ENCODE data around the gene FBXO10. TPM values are rescaled to one million over a fixed set of nuclear protein-coding genes. Genes with fewer than 3 reads are reported as not detected.

FBXO10 gene
- total RNA-seq, 4 donors from 2014 or later = 5.1 to 10.5 (median 7.2) TPM

DNA sequence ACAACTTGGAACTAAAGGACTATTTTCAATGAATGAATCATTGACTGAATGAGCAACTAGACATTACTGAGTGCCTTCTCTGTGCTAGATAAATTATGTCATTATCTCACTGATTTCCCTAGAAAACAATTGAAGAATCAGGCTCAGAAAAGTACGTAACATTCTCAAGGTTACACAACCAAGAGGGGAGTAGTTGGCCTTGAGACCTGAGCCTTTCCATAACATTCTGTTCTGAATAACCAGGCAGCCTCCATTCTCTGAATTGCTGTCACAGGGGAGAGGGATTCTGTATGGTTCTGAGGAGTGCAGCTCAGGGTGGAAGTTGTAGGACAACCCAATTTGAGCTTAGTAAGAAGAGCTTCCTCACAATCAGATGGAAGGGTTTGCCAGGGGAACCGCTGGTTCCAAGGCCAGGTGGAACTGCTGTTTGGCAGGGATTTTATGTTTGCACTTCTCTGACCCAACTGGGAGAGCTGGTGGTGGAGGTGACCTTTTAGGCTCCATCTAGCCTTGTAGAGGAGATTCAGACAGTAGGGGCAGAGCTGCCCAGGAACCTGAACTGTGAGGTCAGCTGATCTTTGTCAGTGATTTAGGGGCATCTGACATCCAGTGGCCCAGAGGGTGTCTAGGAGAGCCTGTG is 74.1 kb downstream of the FBXO10 start:
- WGBS, 2 donors (ENCODE audit: low coverage in 1 of 2) = 40 to 73% methylated on average over 1 to 2 of the region's 2 CpGs
- Histone ChIP-seq H3K4me1 (no peaks in the 10 kb centered on the region), H3K9me3 (no peaks in the 10 kb centered on the region), H3K27ac (no peak overlapping the region), H3K27me3 (no peaks in the 10 kb centered on the region), H3K4me3 (no peak overlapping the region), H3K36me3 (peaks cover 0 to 97% of the 10 kb centered on the region in 2 donors)
- ATAC-seq = no peak
- TF ChIP-seq EP300 (IDR thresholded peaks at IDR 0.05) = no peak
- no peak for TF ChIP-seq CTCF (IDR thresholded peaks at IDR 0.05)
- TF ChIP-seq POLR2AphosphoS5 (IDR thresholded peaks at IDR 0.05) = no peak
- TF ChIP-seq POLR2A (IDR thresholded peaks at IDR 0.05) = no peak

DNA sequence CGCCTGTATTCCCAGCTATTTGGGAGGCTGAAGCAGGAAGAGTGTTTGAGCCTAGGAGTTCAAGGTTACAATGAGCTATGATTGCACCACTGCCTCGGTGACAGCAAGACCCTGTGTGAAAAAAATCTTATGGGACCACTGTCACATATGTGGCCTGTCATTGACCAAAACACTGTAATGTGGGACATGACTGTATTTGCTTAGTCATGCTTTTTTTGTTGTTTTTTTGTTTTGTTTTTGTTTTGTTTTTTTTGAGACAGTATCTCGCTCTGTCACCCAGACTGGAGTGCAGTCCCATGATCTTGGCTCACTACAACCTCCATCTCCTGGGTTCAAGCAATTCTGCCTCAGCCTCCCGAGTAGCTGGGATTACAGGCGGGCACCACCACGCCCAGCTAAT is 76.9 kb downstream of the FBXO10 start:
- no peak for ATAC-seq
- no peak overlapping the region for H3K4me3 ChIP-seq
- 40 to 83% methylated on average over 1 to 6 of the region's 6 CpGs for WGBS, 2 donors (ENCODE audit: low coverage in 1 of 2)
- H3K9me3 ChIP-seq = no peaks in the 10 kb centered on the region
- TF ChIP-seq EP300 (IDR thresholded peaks at IDR 0.05) = no peak
- TF ChIP-seq POLR2AphosphoS5 (IDR thresholded peaks at IDR 0.05) = no peak
- TF ChIP-seq POLR2A (IDR thresholded peaks at IDR 0.05) = no peak
- TF ChIP-seq CTCF (IDR thresholded peaks at IDR 0.05) = no peak
- peaks cover 0 to 100% of the 10 kb centered on the region in 2 donors for H3K36me3 ChIP-seq
- H3K27ac ChIP-seq = no peak overlapping the region
- H3K4me1 ChIP-seq = no peaks in the 10 kb centered on the region
- H3K27me3 ChIP-seq = no peaks in the 10 kb centered on the region

DNA sequence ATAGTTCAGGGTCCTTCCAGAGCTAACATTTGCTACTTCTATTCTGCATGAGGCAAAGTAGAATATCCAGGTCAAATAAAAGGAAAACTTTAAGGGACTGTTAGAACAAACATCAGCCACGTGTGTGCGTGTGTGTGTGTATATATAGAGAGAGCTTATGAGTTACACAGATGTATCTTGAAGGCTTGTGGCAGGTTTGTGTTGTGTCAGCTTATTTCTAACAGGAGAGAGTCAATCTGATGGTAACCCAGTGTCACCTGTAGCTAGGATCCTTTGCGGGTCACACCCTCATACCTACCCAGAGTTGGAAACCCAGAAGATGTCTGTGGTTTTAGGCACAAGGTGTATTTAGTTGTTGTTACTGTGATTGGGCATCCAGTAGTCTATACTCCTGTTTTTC is 77.7 kb downstream of the FBXO10 start:
- Histone ChIP-seq H3K4me3 (no peak overlapping the region), H3K27me3 (no peaks in the 10 kb centered on the region), H3K36me3 (peaks cover 0 to 100% of the 10 kb centered on the region in 2 donors), H3K4me1 (no peaks in the 10 kb centered on the region), H3K27ac (no peak overlapping the region), H3K9me3 (no peaks in the 10 kb centered on the region)
- TF ChIP-seq CTCF (IDR thresholded peaks at IDR 0.05) = no peak
- TF ChIP-seq POLR2AphosphoS5 (IDR thresholded peaks at IDR 0.05) = no peak
- no peak for ATAC-seq
- WGBS, 2 donors (ENCODE audit: low coverage in 1 of 2) = 31 to 55% methylated on average over 2 to 3 of the region's 3 CpGs

- 96 to 98% methylated on average over 3 of the region's 3 CpGs for WGBS, 2 donors (ENCODE audit: low coverage in 1 of 2)
- Histone ChIP-seq H3K27me3 (no peaks in the 10 kb centered on the region), H3K27ac (no peak overlapping the region), H3K4me3 (no peak overlapping the region), H3K9me3 (no peaks in the 10 kb centered on the region), H3K36me3 (peaks cover 6 to 100% of the 10 kb centered on the region in 2 donors), H3K4me1 (no peaks in the 10 kb centered on the region)
- no peak for ATAC-seq
- TF ChIP-seq CTCF (IDR thresholded peaks at IDR 0.05) (no peak), POLR2AphosphoS5 (IDR thresholded peaks at IDR 0.05) (no peak), EP300 (IDR thresholded peaks at IDR 0.05) (no peak), POLR2A (IDR thresholded peaks at IDR 0.05) (no peak)
Observed at GRCh38 chr9:37497320-37497719, 78.9 kb downstream of the FBXO10 start.

DNA sequence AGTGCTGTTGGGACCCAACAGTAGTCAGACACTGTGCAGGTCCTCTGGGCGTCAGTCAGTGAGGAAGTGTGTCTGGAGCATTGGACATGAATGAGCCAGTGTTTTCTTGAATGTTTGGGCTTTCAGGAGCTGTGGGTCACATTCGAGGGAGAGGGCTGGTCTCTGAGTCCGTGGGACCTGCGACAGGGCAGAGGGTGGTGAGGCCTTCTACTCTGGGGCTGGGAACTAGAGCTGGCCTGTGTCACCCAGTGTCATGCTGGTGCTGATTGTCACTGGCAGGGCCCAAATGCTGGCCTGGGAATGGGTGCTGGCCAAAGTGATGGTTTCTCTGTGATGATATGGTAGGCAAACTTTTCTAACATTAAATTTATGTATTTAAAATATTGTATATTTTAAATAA is 80.2 kb downstream of the FBXO10 start:
- H3K27ac ChIP-seq = no peak overlapping the region
- H3K27me3 ChIP-seq = no peaks in the 10 kb centered on the region
- no peaks in the 10 kb centered on the region for H3K9me3 ChIP-seq
- 40 to 50% methylated on average over 1 to 4 of the region's 4 CpGs for WGBS, 2 donors (ENCODE audit: low coverage in 1 of 2)
- H3K4me1 ChIP-seq = no peaks in the 10 kb centered on the region
- peaks cover 6 to 100% of the 10 kb centered on the region in 2 donors for H3K36me3 ChIP-seq
- no peak for TF ChIP-seq EP300 (IDR thresholded peaks at IDR 0.05)
- no peak for TF ChIP-seq POLR2A (IDR thresholded peaks at IDR 0.05)
- TF ChIP-seq POLR2AphosphoS5 (IDR thresholded peaks at IDR 0.05) = no peak
- TF ChIP-seq CTCF (IDR thresholded peaks at IDR 0.05) = no peak
- ATAC-seq = no peak
- no peak overlapping the region for H3K4me3 ChIP-seq
